ENCODE data around the gene FAM240B. TPM values are rescaled to one million over a fixed set of nuclear protein-coding genes. Genes with fewer than 3 reads are reported as not detected.
A peak's percentile ranks its signal among the peaks of the same experiment; 100 is the strongest.

The FAM240B gene
- total and polyA plus RNA-seq, 9 of the 15 experiments (the other 6 are each of a cell fraction or from before 2014, with no cell fraction given): not detected

DNA sequence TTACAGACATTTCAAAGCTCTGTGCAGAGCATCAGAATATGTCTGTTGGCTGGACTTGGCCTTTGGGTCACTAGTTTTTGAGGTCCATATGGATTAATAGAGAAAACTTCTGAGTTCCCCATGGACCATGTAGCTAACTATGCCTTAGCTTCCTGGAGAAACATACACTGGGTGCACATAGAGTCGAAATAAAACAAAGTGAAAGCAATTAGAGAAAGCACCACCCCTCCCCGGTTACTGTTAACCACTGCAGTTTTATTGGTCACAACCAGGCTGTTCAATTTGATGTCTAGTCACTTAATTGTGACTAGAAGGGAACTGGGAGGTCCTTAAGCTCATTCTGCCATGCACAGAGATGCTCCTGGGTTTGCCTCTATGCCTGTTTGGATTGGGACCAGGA lies 4.2 kb downstream of the FAM240B start (continued):
- TF ChIP-seq, protein P1, sequence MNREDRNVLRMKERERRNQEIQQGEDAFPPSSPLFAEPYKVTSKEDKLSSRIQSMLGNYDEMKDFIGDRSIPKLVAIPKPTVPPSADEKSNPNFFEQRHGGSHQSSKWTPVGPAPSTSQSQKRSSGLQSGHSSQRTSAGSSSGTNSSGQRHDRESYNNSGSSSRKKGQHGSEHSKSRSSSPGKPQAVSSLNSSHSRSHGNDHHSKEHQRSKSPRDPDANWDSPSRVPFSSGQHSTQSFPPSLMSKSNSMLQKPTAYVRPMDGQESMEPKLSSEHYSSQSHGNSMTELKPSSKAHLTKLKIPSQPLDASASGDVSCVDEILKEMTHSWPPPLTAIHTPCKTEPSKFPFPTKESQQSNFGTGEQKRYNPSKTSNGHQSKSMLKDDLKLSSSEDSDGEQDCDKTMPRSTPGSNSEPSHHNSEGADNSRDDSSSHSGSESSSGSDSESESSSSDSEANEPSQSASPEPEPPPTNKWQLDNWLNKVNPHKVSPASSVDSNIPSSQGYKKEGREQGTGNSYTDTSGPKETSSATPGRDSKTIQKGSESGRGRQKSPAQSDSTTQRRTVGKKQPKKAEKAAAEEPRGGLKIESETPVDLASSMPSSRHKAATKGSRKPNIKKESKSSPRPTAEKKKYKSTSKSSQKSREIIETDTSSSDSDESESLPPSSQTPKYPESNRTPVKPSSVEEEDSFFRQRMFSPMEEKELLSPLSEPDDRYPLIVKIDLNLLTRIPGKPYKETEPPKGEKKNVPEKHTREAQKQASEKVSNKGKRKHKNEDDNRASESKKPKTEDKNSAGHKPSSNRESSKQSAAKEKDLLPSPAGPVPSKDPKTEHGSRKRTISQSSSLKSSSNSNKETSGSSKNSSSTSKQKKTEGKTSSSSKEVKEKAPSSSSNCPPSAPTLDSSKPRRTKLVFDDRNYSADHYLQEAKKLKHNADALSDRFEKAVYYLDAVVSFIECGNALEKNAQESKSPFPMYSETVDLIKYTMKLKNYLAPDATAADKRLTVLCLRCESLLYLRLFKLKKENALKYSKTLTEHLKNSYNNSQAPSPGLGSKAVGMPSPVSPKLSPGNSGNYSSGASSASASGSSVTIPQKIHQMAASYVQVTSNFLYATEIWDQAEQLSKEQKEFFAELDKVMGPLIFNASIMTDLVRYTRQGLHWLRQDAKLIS (CRISPR knock-in tag; IDR thresholded peaks at IDR 0.05): no peak
- TF ChIP-seq, protein P2, sequence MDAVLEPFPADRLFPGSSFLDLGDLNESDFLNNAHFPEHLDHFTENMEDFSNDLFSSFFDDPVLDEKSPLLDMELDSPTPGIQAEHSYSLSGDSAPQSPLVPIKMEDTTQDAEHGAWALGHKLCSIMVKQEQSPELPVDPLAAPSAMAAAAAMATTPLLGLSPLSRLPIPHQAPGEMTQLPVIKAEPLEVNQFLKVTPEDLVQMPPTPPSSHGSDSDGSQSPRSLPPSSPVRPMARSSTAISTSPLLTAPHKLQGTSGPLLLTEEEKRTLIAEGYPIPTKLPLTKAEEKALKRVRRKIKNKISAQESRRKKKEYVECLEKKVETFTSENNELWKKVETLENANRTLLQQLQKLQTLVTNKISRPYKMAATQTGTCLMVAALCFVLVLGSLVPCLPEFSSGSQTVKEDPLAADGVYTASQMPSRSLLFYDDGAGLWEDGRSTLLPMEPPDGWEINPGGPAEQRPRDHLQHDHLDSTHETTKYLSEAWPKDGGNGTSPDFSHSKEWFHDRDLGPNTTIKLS (IDR thresholded peaks at IDR 0.05; ENCODE audit: borderline replicate concordance, low read depth): no peak

DNA sequence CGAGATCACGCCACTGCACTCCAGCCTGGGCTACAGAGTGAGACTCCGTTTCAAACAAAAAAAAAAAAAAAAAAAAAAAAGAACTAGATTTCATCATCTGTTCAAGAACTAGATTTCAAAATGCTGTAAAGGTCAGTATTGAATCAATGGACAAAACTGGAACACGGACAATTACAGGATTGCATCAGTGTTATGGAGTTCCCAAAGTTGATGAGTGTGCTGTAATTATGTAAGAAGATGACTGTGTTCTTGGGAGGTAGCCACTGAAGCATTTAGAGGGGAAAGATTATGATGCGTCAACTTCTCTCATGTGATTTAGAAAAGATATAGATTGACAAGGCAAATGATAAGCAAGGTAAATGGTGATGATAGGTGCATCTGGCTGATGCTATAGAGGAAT lies 6.5 kb downstream of the FAM240B start:
- Histone ChIP-seq H3K4me3 (no peak overlapping the region), H3K9me1 (ENCODE audit: control insufficient read depth, insufficient read depth, low read length) (no peaks in the 10 kb centered on the region), H3K27ac (ENCODE audit: extremely low read depth, low read depth, low read length) (no peak overlapping the region), H3K9me3 (replicated peaks; ENCODE audit: control insufficient read depth, insufficient read depth, low read depth, low read length) (no peaks in the 10 kb centered on the region), H3K4me1 (replicated peaks in 1 of 2; ENCODE audit: control insufficient read depth in 2 of 2, insufficient read depth in 2 of 2, low read length in 2 of 2) (no peaks in the 10 kb centered on the region), H4K20me1 (replicated peaks; ENCODE audit: control insufficient read depth, insufficient read depth, low read length) (no peaks in the 10 kb centered on the region), H3K9ac (ENCODE audit: insufficient read depth in 1 of 2, low read depth in 2 of 2, low read length in 2 of 2) (no peak overlapping the region), H3K36me3 (ENCODE audit: control insufficient read depth, insufficient read depth, low read length) (no peaks in the 10 kb centered on the region), H3K4me2 (ENCODE audit: insufficient read depth, low read length) (no peak overlapping the region), H3K27me3 (ENCODE audit: control insufficient read depth in 2 of 2, insufficient read depth in 2 of 2, low read length in 2 of 2) (peaks cover 0 to 11% of the 10 kb centered on the region in 2 experiments; a peak in 2 of 5 replicates), H3K79me2 (ENCODE audit: control insufficient read depth, insufficient read depth, low read length) (no peaks in the 10 kb centered on the region), H2AFZ (ENCODE audit: low read depth, low read length) (no peak overlapping the region)
- TF ChIP-seq CEBPG (CRISPR knock-in tag; IDR thresholded peaks at IDR 0.05) (no peak), CEBPG (tag; conservative IDR thresholded peaks at IDR 0.05 in 1 of 2, IDR thresholded peaks at IDR 0.05 in 1 of 2) (peak; percentile 10 to 58; a peak in 1 of 4 replicates), NR4A1 (CRISPR knock-in tag; IDR thresholded peaks at IDR 0.05) (no peak), NR4A1 (tag; IDR thresholded peaks at IDR 0.05) (no peak)
- FAIRE-seq (no peak), ATAC-seq (no peak), DNase-seq (ENCODE audit: extremely low read depth in 1 of 4, low spot score in 3 of 4) (no peak)
- in situ Hi-C loops (cut with MboI): no loop called here
- ChIA-PET POLR2A (no interaction called here), CTCF (ENCODE audit: low intra/inter-chr PET ratio) (no interaction called here)
- 0% methylated on average over 4 of the region's 5 CpGs for WGBS (ENCODE audit: insufficient coverage, low coverage, missing lambda C conversion rate)
- intact Hi-C loops (cut with micrococcal nuclease): loop anchor here (10.0 kb wide), 1 partner anchor 51 kb away; no protein-coding TSS in a partner anchor
- BruUV-seq (replicated peaks): no TSS peak

All from K562 (cell line).